ENCODE data around the gene SLCO1A2. TPM values are rescaled to one million over a fixed set of nuclear protein-coding genes. Genes with fewer than 3 reads are reported as not detected.

SLCO1A2 gene
- polyA plus RNA-seq, 3 donors = not detected

GRCh38 chr12:21292111-21292510 is 42.6 kb downstream of the SLCO1A2 start:
- H2AFZ ChIP-seq (ENCODE audit: insufficient read depth, low read depth, low read length, poor library complexity, severe bottlenecking) = no peak overlapping the region
- H3K27me3 ChIP-seq (ENCODE audit: control insufficient read depth in 2 of 2, insufficient read depth in 2 of 2, low read length in 2 of 2) = no peaks in the 10 kb centered on the region
- Mint-ChIP-seq H3K4me3 (no peak overlapping the region), H3K27ac (no peak overlapping the region), H3K4me1 (no peaks in the 10 kb centered on the region), H3K9me3 (peaks cover 0 to 3% (median 2%) of the 10 kb centered on the region in 7 donors), H3K27me3 (ENCODE audit: low read depth in 3 of 3) (peaks cover 0 to 4% (median 2%) of the 10 kb centered on the region in 3 donors), H3K36me3 (no peaks in the 10 kb centered on the region)
- H3K4me2 ChIP-seq (replicated peaks; ENCODE audit: extremely low read depth, low read length, poor library complexity, severe bottlenecking) = no peak overlapping the region
- H3K79me2 ChIP-seq (ENCODE audit: insufficient read depth, low read length) = no peaks in the 10 kb centered on the region
- TF ChIP-seq, protein P1, sequence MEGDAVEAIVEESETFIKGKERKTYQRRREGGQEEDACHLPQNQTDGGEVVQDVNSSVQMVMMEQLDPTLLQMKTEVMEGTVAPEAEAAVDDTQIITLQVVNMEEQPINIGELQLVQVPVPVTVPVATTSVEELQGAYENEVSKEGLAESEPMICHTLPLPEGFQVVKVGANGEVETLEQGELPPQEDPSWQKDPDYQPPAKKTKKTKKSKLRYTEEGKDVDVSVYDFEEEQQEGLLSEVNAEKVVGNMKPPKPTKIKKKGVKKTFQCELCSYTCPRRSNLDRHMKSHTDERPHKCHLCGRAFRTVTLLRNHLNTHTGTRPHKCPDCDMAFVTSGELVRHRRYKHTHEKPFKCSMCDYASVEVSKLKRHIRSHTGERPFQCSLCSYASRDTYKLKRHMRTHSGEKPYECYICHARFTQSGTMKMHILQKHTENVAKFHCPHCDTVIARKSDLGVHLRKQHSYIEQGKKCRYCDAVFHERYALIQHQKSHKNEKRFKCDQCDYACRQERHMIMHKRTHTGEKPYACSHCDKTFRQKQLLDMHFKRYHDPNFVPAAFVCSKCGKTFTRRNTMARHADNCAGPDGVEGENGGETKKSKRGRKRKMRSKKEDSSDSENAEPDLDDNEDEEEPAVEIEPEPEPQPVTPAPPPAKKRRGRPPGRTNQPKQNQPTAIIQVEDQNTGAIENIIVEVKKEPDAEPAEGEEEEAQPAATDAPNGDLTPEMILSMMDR (IDR thresholded peaks at IDR 0.05) = no peak
- no peaks in the 10 kb centered on the region for H4K20me1 ChIP-seq (ENCODE audit: insufficient read depth, low read length)
- no CpG with 5 or more reads among the region's 2 CpGs for WGBS (ENCODE audit: insufficient coverage)
- intact Hi-C loops (cut with micrococcal nuclease) = no loop called here
- no peaks in the 10 kb centered on the region for H3K4me1 ChIP-seq (ENCODE audit: control insufficient read depth in 1 of 2, insufficient read depth in 2 of 2, low read length in 2 of 2)
- no peak overlapping the region for H3K9ac ChIP-seq (ENCODE audit: insufficient read depth, low read length, poor library complexity, severe bottlenecking)
- DNase-seq = no peak
- H3K36me3 ChIP-seq (replicated peaks in 1 of 2; ENCODE audit: control insufficient read depth in 1 of 2, insufficient read depth in 2 of 2, low read length in 2 of 2) = no peaks in the 10 kb centered on the region
- no peak overlapping the region for H3K27ac ChIP-seq (ENCODE audit: low read depth in 1 of 2, low read length in 2 of 2)
- H3K4me3 ChIP-seq (replicated peaks in 1 of 3; ENCODE audit: low read depth in 2 of 3, low read length in 3 of 3) = no peak overlapping the region
- no peaks in the 10 kb centered on the region for H3K9me3 ChIP-seq (replicated peaks in 1 of 2; ENCODE audit: control insufficient read depth in 1 of 2, insufficient read depth in 1 of 2, low read length in 2 of 2)

DNA sequence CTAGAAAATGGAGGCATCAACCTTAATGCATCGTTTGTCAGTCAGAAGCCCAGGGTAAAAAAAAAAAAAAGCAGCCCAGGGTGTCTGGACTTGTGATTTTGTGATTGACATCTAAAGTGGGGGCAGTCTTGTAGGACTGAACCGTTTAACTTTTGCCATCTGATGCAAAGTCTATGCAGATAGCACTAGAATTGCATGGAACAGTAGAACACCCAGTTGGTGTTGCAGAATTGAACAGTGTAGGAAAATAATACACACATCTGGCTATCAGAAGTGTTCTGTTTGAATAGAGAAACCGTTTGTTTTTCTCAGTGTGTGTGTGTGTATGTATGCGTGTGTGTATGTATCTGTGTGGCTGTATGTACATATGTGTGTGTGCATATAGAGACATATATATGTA is 45.0 kb downstream of the SLCO1A2 start:
- Mint-ChIP-seq H3K36me3 (no peaks in the 10 kb centered on the region), H3K4me1 (no peaks in the 10 kb centered on the region), H3K27me3 (ENCODE audit: low read depth in 3 of 3) (peaks cover 0 to 4% (median 2%) of the 10 kb centered on the region in 3 donors), H3K4me3 (no peak overlapping the region), H3K27ac (no peak overlapping the region), H3K9me3 (peaks cover 0 to 3% (median 2%) of the 10 kb centered on the region in 7 donors)
- intact Hi-C loops (cut with micrococcal nuclease) = no loop called here
- no peaks in the 10 kb centered on the region for H3K79me2 ChIP-seq (ENCODE audit: insufficient read depth, low read length)
- H2AFZ ChIP-seq (ENCODE audit: insufficient read depth, low read depth, low read length, poor library complexity, severe bottlenecking) = no peak overlapping the region
- no peak overlapping the region for H3K27ac ChIP-seq (ENCODE audit: low read depth in 1 of 2, low read length in 2 of 2)
- no peak overlapping the region for H3K9ac ChIP-seq (ENCODE audit: insufficient read depth, low read length, poor library complexity, severe bottlenecking)
- no peak overlapping the region for H3K4me2 ChIP-seq (replicated peaks; ENCODE audit: extremely low read depth, low read length, poor library complexity, severe bottlenecking)
- H3K4me1 ChIP-seq (ENCODE audit: control insufficient read depth in 1 of 2, insufficient read depth in 2 of 2, low read length in 2 of 2) = no peaks in the 10 kb centered on the region
- H3K9me3 ChIP-seq (replicated peaks in 1 of 2; ENCODE audit: control insufficient read depth in 1 of 2, insufficient read depth in 1 of 2, low read length in 2 of 2) = no peaks in the 10 kb centered on the region
- H4K20me1 ChIP-seq (ENCODE audit: insufficient read depth, low read length) = no peaks in the 10 kb centered on the region
- H3K27me3 ChIP-seq (ENCODE audit: control insufficient read depth in 2 of 2, insufficient read depth in 2 of 2, low read length in 2 of 2) = no peaks in the 10 kb centered on the region
- 75% methylated on average over 1 of the region's 4 CpGs for WGBS (ENCODE audit: insufficient coverage)
- H3K4me3 ChIP-seq (replicated peaks in 1 of 3; ENCODE audit: low read depth in 2 of 3, low read length in 3 of 3) = no peak overlapping the region
- TF ChIP-seq, protein P1 (IDR thresholded peaks at IDR 0.05) = no peak
- no peaks in the 10 kb centered on the region for H3K36me3 ChIP-seq (replicated peaks in 1 of 2; ENCODE audit: control insufficient read depth in 1 of 2, insufficient read depth in 2 of 2, low read length in 2 of 2)
- no peak for DNase-seq
